ACC112 (cell line): ENCODE results near the gene PRRG1.
A peak's percentile ranks its signal among the peaks of the same experiment; 100 is the strongest.
"Not testable (repeated sequence)": the region's sequence is repeated elsewhere in the genome, so short reads cannot be mapped to it uniquely, and the experiment has no call there.

ENCODE experiments used
- H2AFZ ChIP-seq: fragments of 200-600 bp; sonication (generic); one replicate; pipeline ENCODE4 v1.6.0; 2017; ENCODE audit warnings: antibody characterized with exemption, low read length; ENCODE audit not compliant: unreplicated experiment
- H3K27ac ChIP-seq: fragments of 200-600 bp; sonication (generic); 2 replicates; pipeline ENCODE4 v1.5.1; 2014; ENCODE audit warnings: low read depth, mild to moderate bottlenecking, antibody characterized with exemption, low read length, moderate library complexity
- H3K27me3 ChIP-seq: fragments of 200-600 bp; sonication (generic); 2 replicates; pipeline ENCODE4 v1.6.1; 2014; ENCODE audit warnings: mild to moderate bottlenecking, antibody characterized with exemption, low read length, moderate library complexity, mixed read lengths; ENCODE audit not compliant: insufficient read depth
- H3K36me3 ChIP-seq: fragments of 200-600 bp; sonication (generic); 2 replicates; pipeline ENCODE4 v1.6.1; 2016; ENCODE audit warnings: mild to moderate bottlenecking, antibody characterized with exemption, low read length, moderate library complexity, mixed read lengths; ENCODE audit not compliant: insufficient read depth
- H3K4me1 ChIP-seq: fragments of 200-600 bp; sonication (generic); one replicate; pipeline ENCODE4 v1.6.1; 2016; ENCODE audit warnings: low read length, mixed read lengths; ENCODE audit not compliant: insufficient read depth, unreplicated experiment, control insufficient read depth
- H3K4me3 ChIP-seq: fragments of 200-600 bp; sonication (generic); 2 replicates; pipeline ENCODE4 v1.5.1; 2014; ENCODE audit warnings: mild to moderate bottlenecking, low read depth, low read length
- H3K79me2 ChIP-seq: fragments of 200-600 bp; sonication (generic); one replicate; pipeline ENCODE4 v1.6.0; 2016; ENCODE audit warnings: low read length; ENCODE audit not compliant: control insufficient read depth, unreplicated experiment, insufficient read depth

Gene PRRG1

DNA sequence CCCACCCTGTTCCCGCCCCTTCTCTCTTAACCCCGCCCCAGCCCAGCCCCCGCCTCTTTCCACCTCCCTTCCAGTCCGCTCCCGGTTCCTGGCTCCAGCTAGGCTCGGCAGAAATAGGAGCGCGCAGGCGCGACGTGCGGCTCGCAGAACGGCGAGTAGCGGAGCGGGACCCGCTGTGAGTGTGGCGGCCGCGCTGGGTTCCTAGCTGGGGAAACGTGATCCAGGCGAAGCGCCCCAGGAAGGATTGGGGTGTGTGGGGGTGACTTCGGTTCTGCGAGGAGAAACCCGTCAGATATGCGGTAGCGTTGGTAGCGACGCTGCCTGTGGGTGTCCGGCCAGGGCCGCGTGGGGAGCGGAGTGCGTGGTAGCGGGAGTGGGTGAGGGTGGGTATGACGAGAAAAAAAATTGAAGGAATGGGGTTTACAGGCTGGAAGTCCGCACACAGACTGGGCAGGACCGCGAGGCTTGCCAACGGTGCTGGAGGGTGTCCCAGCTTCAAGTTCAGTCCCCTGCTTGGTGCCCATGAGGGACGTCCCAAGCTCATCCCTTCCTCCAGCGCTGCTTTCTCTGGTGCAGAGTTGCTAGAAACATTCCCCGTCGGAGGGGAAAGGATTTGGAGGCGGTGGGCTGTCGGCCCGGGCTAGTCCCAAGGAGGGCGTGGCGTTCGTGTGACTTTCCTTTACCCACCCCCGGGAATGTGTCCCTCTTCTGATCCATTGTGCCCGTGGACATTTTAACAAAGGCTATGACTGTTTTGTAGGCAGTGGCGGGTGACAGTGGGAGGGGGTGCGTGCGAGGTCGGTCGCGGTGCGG, at the start of gene PRRG1:
TSS of gene PRRG1 (plus strand) at position 144 of the 813 bp plus-strand sequence. CDS start 56,886 bp downstream, outside the sequence.
- Histone ChIP-seq H3K4me1 (peaks cover 30% of the 10 kb centered on the region), H3K4me3 (peak within 1 kb of the TSS; percentile 95), H3K27ac (peak within 1 kb of the TSS; percentile 65), H3K79me2 (peaks cover 32% of the 10 kb centered on the region), H2AFZ (peak within 1 kb of the TSS; percentile 85), H3K27me3 (no peaks in the 10 kb centered on the region), H3K36me3 (no peaks in the 10 kb centered on the region)

DNA sequence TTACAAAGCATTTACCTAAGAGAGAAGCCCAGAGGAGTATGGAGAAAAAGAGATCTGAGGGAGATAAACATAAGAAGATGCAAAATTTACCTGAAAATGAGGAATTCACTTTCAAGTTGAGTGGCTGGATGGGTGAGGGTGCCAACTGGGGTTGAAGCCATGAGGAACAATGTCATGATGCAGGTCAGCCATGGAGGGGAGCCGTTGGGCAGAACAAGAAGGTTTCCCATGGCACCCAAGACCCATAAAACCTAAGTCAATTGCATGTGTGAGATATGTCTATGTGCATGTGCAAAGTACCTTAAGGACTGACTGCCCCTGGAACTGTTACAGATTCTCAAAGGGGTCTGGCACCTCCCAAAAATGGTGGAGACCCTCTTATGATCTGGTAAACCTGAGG, 46.6 kb upstream of the PRRG1 start:
- Histone ChIP-seq H3K4me3 (no peak overlapping the region), H3K27ac (no peak overlapping the region), H2AFZ (no peak overlapping the region), H3K36me3 (no peaks in the 10 kb centered on the region), H3K79me2 (no peaks in the 10 kb centered on the region), H3K27me3 (no peaks in the 10 kb centered on the region), H3K4me1 (no peaks in the 10 kb centered on the region)

DNA sequence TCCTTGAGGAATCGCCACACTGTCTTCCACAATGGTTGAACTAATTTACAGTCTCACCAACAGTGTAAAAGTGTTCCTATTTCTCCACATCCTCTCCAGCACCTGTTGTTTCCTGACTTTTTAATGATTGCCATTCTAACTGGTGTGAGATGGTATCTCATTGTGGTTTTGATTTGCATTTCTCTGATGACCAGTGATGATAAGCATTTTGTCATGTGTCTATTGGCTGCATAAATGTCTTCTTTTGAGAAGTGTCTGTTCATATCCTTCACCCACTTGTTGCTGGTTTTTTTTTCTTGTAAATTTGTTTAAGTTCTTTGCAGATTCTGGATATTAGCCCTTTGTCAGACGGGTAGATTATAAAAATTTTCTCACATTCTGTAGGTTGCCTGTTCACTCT, 43.9 kb upstream of the PRRG1 start:
- not testable (repeated sequence) for H3K4me3 ChIP-seq, H3K36me3 ChIP-seq, H3K27ac ChIP-seq, H2AFZ ChIP-seq, H3K79me2 ChIP-seq, H3K4me1 ChIP-seq, H3K27me3 ChIP-seq

DNA sequence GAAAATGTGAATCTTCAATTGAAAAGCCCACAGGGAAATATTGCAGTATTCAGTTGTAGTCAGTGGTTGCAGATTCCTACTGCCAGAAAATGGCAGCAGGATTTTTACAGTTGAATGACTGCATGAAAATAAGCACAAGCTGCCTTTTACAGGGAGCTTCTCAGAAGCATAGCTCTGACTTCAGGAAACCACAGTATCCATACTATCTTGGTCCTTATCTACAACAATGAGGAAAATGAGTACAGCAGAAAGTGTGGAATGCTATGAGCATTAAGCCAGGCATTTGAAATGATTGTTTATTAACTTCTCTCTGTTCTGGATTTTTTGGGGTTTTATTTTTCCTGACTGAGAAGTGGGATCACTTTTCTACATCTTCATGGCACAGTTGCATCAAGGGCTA, 34.6 kb upstream of the PRRG1 start:
- no peaks in the 10 kb centered on the region for H3K79me2 ChIP-seq
- no peak overlapping the region for H3K27ac ChIP-seq
- H3K4me1 ChIP-seq: no peaks in the 10 kb centered on the region
- no peaks in the 10 kb centered on the region for H3K36me3 ChIP-seq
- H3K27me3 ChIP-seq: no peaks in the 10 kb centered on the region
- H2AFZ ChIP-seq: no peak overlapping the region
- H3K4me3 ChIP-seq: no peak overlapping the region

DNA sequence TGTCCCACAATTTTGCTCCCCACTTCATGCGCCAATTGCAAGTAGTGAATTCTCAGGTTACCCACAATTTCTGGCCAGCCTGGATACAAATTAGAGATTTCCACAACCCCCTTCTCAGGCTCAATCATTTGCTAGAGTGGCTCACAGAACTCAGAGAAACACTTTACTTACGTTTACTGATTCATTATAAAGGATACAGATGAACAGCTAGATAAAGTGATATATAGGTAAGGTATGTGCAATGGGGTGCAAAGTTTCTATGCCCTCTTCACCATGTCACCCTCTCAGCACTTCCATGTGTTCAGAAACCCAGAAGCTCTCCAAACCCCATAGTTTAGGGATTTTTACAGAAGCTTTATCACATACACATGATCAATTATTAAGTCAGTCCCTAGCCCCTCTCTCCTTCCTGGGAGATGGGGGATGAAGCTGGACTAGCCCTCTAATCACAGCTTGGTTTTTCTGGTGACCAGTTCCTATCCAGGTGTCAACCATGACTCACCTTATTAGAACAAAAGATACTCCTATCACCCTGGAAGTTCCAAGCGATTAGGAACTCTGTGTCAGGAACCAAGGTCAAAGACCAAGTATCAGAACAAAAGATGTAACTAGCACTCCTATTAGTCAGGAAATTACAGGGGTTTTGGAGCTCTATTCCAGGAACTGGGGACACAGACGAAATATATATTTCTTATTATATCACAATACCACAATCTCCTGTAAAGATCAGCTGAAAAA, 33.5 kb upstream of the PRRG1 start:
- Histone ChIP-seq H3K27ac (no peak overlapping the region), H3K36me3 (no peaks in the 10 kb centered on the region), H3K79me2 (no peaks in the 10 kb centered on the region), H3K4me1 (no peaks in the 10 kb centered on the region), H2AFZ (no peak overlapping the region), H3K27me3 (no peaks in the 10 kb centered on the region), H3K4me3 (no peak overlapping the region)

DNA sequence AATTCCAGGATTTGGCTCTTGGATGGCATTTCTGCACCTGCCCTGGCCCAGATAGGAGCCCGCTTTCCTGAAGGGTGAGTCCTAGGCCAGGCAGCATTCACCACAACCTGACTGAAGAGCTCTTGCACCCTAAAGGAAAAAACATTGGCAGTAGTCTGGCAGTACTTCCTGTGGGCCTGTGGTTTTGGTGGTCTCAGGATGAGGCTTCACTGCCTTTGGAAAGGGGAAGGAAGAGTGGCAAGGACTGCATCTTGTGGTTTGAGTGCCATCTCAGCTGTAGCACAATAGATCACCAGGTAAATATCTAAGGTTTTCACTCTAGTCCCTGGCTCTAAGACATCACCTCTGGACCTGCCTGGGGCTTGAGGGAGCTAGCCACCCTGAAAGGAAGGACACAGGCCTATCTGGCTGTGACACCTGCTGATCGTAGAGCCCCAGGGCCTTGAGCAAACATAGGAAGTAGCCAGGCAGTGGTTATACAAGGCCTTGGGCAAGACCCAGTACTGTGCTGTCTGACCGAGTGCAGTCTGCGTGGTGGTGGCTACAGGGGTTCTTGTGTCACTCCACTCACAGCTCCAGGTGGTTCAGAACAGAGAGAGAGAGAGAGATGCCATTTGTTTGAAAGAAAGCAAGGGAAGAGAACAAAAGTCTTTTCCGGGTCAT, 28.5 kb upstream of the PRRG1 start:
- Histone ChIP-seq H2AFZ (no peak overlapping the region), H3K36me3 (no peaks in the 10 kb centered on the region), H3K27me3 (no peaks in the 10 kb centered on the region), H3K27ac (no peak overlapping the region), H3K79me2 (no peaks in the 10 kb centered on the region), H3K4me3 (no peak overlapping the region), H3K4me1 (no peaks in the 10 kb centered on the region)

DNA sequence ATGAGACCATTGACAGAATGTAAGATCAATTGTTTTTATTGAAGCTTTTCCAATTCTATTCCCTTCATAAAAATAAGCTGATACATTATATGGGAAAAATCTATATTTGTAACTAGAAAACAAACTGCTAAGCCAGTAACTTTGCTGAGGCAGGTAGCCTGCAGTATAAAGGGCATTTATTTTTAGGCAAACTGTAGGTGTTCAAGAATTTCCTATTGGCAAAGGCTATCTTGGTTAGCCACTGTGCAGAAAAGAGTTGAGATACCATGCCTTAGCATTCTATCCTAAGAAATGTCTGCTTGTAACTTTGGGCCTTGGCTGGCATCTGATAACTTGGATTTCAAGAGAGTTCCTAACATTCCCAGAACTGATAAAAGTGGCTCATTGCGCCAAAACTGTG, 18.5 kb upstream of the PRRG1 start:
- Histone ChIP-seq H2AFZ (no peak overlapping the region), H3K4me3 (no peak overlapping the region), H3K36me3 (no peaks in the 10 kb centered on the region), H3K27ac (no peak overlapping the region), H3K27me3 (no peaks in the 10 kb centered on the region), H3K79me2 (no peaks in the 10 kb centered on the region), H3K4me1 (no peaks in the 10 kb centered on the region)

DNA sequence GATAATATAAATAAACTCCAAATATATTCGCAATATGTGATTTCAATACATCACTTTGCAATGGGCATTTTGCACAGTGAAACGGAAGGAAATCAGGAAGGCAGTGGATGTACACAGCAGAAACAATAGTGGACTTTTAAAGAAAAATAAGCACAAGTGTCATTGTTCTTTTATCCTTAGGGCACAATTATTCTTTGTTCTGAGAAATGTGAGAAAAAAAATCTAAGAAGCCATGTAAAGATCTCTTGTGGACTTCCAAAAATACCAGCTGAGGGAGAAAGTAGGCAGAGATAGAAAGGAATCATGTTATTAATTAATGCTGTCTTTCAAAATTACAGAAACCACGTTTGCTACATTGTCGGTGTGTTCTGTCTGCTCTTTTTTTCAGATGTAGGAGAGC, 17.6 kb upstream of the PRRG1 start:
- no peak overlapping the region for H2AFZ ChIP-seq
- H3K4me1 ChIP-seq: no peaks in the 10 kb centered on the region
- H3K27me3 ChIP-seq: no peaks in the 10 kb centered on the region
- H3K36me3 ChIP-seq: no peaks in the 10 kb centered on the region
- H3K4me3 ChIP-seq: no peak overlapping the region
- H3K79me2 ChIP-seq: no peaks in the 10 kb centered on the region
- H3K27ac ChIP-seq: no peak overlapping the region

DNA sequence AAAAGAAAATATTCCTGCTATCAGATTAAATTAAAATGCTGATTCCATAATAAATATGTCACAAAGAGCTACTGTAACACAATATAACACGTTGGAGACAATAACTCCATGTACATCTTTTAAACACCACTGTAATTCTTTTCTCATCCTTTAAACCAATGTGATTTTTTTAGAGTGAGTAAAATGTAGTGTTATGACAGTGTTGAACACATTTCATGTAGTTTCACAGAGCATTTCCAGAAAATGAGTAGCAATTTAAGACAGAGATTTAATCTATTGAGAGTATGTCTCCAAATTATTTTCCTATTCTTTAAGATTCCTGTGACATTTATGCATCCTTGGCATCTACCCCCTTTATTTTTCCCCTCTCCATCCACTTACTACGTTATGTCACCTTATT, 17.1 kb upstream of the PRRG1 start:
- Histone ChIP-seq H3K79me2 (no peaks in the 10 kb centered on the region), H3K27me3 (no peaks in the 10 kb centered on the region), H3K4me1 (no peaks in the 10 kb centered on the region), H3K27ac (no peak overlapping the region), H2AFZ (no peak overlapping the region), H3K4me3 (no peak overlapping the region), H3K36me3 (no peaks in the 10 kb centered on the region)

DNA sequence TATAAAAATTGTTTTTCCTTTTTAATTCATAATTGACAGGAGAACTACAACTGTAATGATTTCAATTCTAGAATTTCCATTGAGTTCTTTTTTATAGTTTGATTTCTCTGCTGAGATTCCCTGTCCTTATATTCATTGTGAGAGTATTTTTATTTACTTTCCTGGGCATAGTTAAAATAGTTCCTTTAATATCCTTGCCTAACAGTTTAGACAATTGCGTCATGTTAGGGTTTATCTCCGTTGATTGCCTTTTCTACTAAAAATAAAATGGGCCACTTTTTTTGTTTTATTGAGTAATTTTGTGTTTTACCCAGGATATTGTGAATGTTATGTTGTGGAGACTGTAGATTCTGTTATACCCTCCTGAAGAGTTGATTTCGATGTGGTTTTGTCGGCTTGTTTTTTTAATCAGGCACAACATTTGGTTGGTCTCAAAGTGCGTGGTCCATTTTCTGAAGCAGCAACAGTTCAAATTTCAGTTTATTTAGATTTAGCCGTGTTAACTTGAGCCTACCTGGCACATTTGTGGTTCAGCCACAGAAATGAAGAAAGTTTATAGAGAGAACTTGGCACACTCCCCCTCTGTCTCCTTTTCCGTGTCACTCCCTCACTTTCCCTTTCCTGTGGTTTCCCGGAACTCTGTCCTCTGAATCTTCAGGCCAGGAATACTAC, 16.0 kb upstream of the PRRG1 start:
- Histone ChIP-seq H3K4me3 (no peak overlapping the region), H3K27ac (no peak overlapping the region), H2AFZ (no peak overlapping the region), H3K4me1 (no peaks in the 10 kb centered on the region), H3K79me2 (no peaks in the 10 kb centered on the region), H3K36me3 (no peaks in the 10 kb centered on the region), H3K27me3 (no peaks in the 10 kb centered on the region)
